ENCODE measurements around the gene HMGCL.

GRCh38 chr1:23824711-23825075, 536 bp downstream of the HMGCL start:
- no peak for TF ChIP-seq TAF1 (IDR thresholded peaks at IDR 0.05; ENCODE audit: borderline replicate concordance, low read depth, low read length)
- TF ChIP-seq POLR2A (IDR thresholded peaks at IDR 0.05; ENCODE audit: low read depth, low read length): no peak

All from GM12892 (cell line).